ENCODE results near the gene SRSF4. TPM values are rescaled to one million over a fixed set of nuclear protein-coding genes. Genes with fewer than 3 reads are reported as not detected.

The SRSF4 gene
- total RNA-seq, 1 experiment from 2014 or later = 69.0 TPM

GRCh38 chr1:29181413-29182225 lies at the start of gene SRSF4 (continued):
- TF ChIP-seq ZBTB33 (IDR thresholded peaks at IDR 0.05; ENCODE audit: extremely low read depth, insufficient replicate concordance, low read length) (peak; percentile 85), CEBPB (IDR thresholded peaks at IDR 0.05; ENCODE audit: low read depth) (no peak), CBX3 (IDR thresholded peaks at IDR 0.05; ENCODE audit: low read depth) (peak; percentile 65; the same call in 1 of the 2 replicates)

- peak within 1 kb of the TSS; percentile 80 for H3K4me2 ChIP-seq (ENCODE audit: low read length)
- CTCF ChIA-PET = no interaction called here
- intact Hi-C loops (cut with micrococcal nuclease) = loop anchor here (10.0 kb wide), 2 partner anchors 144 to 1684 kb away; no protein-coding TSS in a partner anchor
- H2AFZ ChIP-seq (ENCODE audit: low read depth, low read length, poor library complexity, severe bottlenecking) = peak within 1 kb of the TSS; percentile 24
- no peaks in the 10 kb centered on the region; a peak in 1 of 4 replicates for H3K36me3 ChIP-seq (ENCODE audit: control insufficient read depth in 1 of 2, insufficient read depth in 2 of 2, low read length in 2 of 2)
- no peaks in the 10 kb centered on the region for H4K20me1 ChIP-seq (ENCODE audit: insufficient read depth)
- peak within 1 kb of the TSS; percentile 85 for H3K9ac ChIP-seq (ENCODE audit: low read length)
- H3K4me3 ChIP-seq (replicated peaks in 1 of 2; ENCODE audit: low read depth in 1 of 2, low read length in 2 of 2) = peak within 1 kb of the TSS; percentile 87 to 100
- RAD21 ChIA-PET (ENCODE audit: low non-redundant PET in 1 of 2, low total read pairs in 2 of 2, uncharacterized antibody in 2 of 2, unreplicated experiment in 2 of 2) = no interaction called here
- H3K27me3 ChIP-seq (ENCODE audit: insufficient read depth, low read length) = no peaks in the 10 kb centered on the region
- ATAC-seq = peak; percentile 92
- peak; percentile 88 for DNase-seq (ENCODE audit: low read depth, low spot score)
- H3K79me2 ChIP-seq (ENCODE audit: insufficient read depth, low read length) = peaks cover 43% of the 10 kb centered on the region
- BruUV-seq (replicated peaks) = no TSS peak
- no peaks in the 10 kb centered on the region for H3K9me3 ChIP-seq (ENCODE audit: control insufficient read depth in 1 of 2, insufficient read depth in 1 of 2, low read depth in 1 of 2, low read length in 2 of 2)
- H3K9me2 ChIP-seq (ENCODE audit: insufficient read depth) = no peaks in the 10 kb centered on the region
- H3K27ac ChIP-seq (ENCODE audit: low read depth, low read length) = peak within 1 kb of the TSS; percentile 61
- H3K4me1 ChIP-seq (ENCODE audit: control insufficient read depth in 1 of 2, insufficient read depth in 2 of 2, low read length in 2 of 2) = peaks cover 7 to 22% of the 10 kb centered on the region in 2 experiments; a peak in 3 of 4 replicates
- POLR2A ChIA-PET = interaction anchor here (1.7 kb wide), 1 partner anchor 9 kb away, joined by 4 read pairs; no protein-coding TSS in a partner anchor
- TF ChIP-seq CBX3 (IDR thresholded peaks at IDR 0.05; ENCODE audit: low read depth) (peak; percentile 78), ZBTB33 (IDR thresholded peaks at IDR 0.05; ENCODE audit: extremely low read depth, insufficient replicate concordance, low read length) (peak; percentile 39), POLR2AphosphoS5 (IDR thresholded peaks at IDR 0.05; ENCODE audit: low read depth, low read length) (peak; percentile 93), RAD21 (IDR thresholded peaks at IDR 0.05; ENCODE audit: low read depth) (no peak), CTCF (IDR thresholded peaks at IDR 0.05 in 2 of 3, conservative IDR thresholded peaks at IDR 0.05 in 1 of 3; ENCODE audit: borderline replicate concordance in 1 of 3, insufficient read depth in 1 of 3, low read depth in 2 of 3, low read length in 2 of 3) (peak in 2 of 3 experiments; percentile 20; a peak in 1 of 6 replicates), SIN3A (IDR thresholded peaks at IDR 0.05; ENCODE audit: low read depth) (peak; percentile 87), YY1 (IDR thresholded peaks at IDR 0.05; ENCODE audit: extremely low read depth, insufficient replicate concordance, low read depth, low read length) (peak; percentile 51), POLR2A (IDR thresholded peaks at IDR 0.05; ENCODE audit: borderline replicate concordance, extremely low read depth, insufficient read depth, insufficient read length) (peak; percentile 83), TCF7L2 (IDR thresholded peaks at IDR 0.05; ENCODE audit: borderline replicate concordance, extremely low read depth, insufficient read depth, insufficient read length) (peak; percentile 34), SRF (IDR thresholded peaks at IDR 0.05; ENCODE audit: low read depth) (peak; percentile 93), ATF3 (IDR thresholded peaks at IDR 0.05) (no peak), SP1 (IDR thresholded peaks at IDR 0.05; ENCODE audit: low read depth) (peak; percentile 87), EZH2 (IDR thresholded peaks at IDR 0.05) (no peak), EGR1 (IDR thresholded peaks at IDR 0.05; ENCODE audit: low read depth) (0 out of 2 replicates have a peak, but pooled peaks have one; percentile 26)
Measured at GRCh38 chr1:29230553-29231378, 49.1 kb upstream of the SRSF4 start, which contains the start of gene MECR. MECR (minus strand) TSS chr1:29230934; CDS start chr1:29230906, 28 bp downstream.

All from HCT116 (cell line).